Measurements from ENCODE around the gene KLHL5. TPM values are rescaled to one million over a fixed set of nuclear protein-coding genes. Genes with fewer than 3 reads are reported as not detected.

The KLHL5 gene
- total RNA-seq, 4 donors from 2014 or later, result 5.1 to 13.2 (median 8.3) TPM

DNA sequence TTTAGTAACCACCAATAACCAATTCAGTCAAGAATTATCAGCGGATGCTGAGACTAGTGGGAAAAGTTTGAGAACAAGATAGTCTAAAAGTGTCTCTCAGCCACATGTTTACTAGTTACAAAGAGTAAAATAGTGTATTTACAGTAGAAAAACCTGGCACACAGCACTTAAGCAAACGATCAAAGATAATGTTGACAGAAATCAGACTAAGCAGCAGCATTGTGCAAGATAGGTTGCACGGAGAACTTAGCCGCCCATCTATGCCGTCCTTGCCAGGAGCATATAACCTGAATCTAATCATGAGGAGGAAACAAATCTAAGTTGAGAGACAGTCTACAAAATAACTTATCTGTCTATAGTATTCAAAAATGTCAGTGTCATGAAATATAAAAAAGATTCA is 35.3 kb downstream of the KLHL5 start:
- Histone ChIP-seq H3K27ac (no peak overlapping the region), H3K27me3 (no peaks in the 10 kb centered on the region), H3K4me1 (no peaks in the 10 kb centered on the region), H3K36me3 (no peaks in the 10 kb centered on the region), H3K4me3 (no peak overlapping the region), H3K9me3 (no peaks in the 10 kb centered on the region)
- DNase-seq (ENCODE audit: low spot score in 2 of 2), result no peak
- 76% methylated on average over 5 of the region's 5 CpGs for WGBS
- TF ChIP-seq POLR2AphosphoS5 (IDR thresholded peaks at IDR 0.05), result no peak
- TF ChIP-seq EP300 (IDR thresholded peaks at IDR 0.05), result no peak
- TF ChIP-seq, protein P1, sequence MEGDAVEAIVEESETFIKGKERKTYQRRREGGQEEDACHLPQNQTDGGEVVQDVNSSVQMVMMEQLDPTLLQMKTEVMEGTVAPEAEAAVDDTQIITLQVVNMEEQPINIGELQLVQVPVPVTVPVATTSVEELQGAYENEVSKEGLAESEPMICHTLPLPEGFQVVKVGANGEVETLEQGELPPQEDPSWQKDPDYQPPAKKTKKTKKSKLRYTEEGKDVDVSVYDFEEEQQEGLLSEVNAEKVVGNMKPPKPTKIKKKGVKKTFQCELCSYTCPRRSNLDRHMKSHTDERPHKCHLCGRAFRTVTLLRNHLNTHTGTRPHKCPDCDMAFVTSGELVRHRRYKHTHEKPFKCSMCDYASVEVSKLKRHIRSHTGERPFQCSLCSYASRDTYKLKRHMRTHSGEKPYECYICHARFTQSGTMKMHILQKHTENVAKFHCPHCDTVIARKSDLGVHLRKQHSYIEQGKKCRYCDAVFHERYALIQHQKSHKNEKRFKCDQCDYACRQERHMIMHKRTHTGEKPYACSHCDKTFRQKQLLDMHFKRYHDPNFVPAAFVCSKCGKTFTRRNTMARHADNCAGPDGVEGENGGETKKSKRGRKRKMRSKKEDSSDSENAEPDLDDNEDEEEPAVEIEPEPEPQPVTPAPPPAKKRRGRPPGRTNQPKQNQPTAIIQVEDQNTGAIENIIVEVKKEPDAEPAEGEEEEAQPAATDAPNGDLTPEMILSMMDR (IDR thresholded peaks at IDR 0.05), result no peak
- TF ChIP-seq POLR2A (IDR thresholded peaks at IDR 0.05), result no peak

DNA sequence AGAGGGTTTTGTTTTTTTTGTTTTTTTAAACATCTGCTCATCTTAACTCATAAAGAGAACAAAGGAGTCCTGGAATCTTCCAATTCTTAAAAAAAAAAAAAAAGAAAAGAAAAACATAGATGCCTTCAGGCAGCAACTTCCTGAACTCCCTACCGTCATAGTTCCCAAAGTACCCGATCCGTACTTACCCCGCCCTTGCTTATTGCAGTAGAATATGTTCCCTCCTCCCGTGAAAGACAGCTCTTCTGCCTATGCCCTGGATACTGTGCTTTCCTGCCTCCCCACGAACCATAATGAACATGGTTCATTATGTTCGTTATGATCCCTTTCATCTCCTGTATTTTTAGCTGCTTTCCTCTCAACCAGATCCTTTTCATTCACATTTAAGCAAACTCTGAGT is 40.3 kb downstream of the KLHL5 start:
- Histone ChIP-seq H3K4me1 (no peaks in the 10 kb centered on the region), H3K4me3 (no peak overlapping the region), H3K27me3 (no peaks in the 10 kb centered on the region), H3K9me3 (no peaks in the 10 kb centered on the region), H3K27ac (no peak overlapping the region), H3K36me3 (peaks cover 4% of the 10 kb centered on the region)
- no peak for DNase-seq (ENCODE audit: low spot score in 2 of 2)
- TF ChIP-seq POLR2A (IDR thresholded peaks at IDR 0.05) (no peak), POLR2AphosphoS5 (IDR thresholded peaks at IDR 0.05) (no peak), EP300 (IDR thresholded peaks at IDR 0.05) (no peak)
- TF ChIP-seq, protein P1 (IDR thresholded peaks at IDR 0.05), result no peak
- 62% methylated on average over 7 of the region's 7 CpGs for WGBS

DNA sequence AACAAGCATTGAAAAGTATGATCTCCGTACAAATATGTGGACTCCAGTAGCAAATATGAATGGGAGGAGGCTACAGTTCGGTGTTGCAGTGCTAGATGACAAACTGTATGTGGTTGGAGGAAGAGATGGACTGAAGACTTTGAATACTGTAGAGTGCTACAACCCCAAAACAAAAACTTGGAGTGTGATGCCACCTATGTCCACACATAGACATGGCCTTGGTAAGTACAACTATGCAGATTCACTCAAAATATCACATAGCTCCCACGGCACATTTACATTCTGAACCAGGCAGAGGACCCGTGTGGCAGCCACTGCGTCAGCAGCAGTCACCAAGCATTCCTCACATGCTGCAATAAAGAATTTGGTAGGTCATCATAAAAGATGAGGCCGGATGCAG is 41.3 kb downstream of the KLHL5 start:
- TF ChIP-seq EP300 (IDR thresholded peaks at IDR 0.05) (no peak), POLR2AphosphoS5 (IDR thresholded peaks at IDR 0.05) (no peak), POLR2A (IDR thresholded peaks at IDR 0.05) (no peak)
- TF ChIP-seq, protein P1 (IDR thresholded peaks at IDR 0.05), result no peak
- H3K4me3 ChIP-seq, result no peak overlapping the region
- no peaks in the 10 kb centered on the region for H3K4me1 ChIP-seq
- 94% methylated on average over 6 of the region's 6 CpGs for WGBS
- peaks cover 4% of the 10 kb centered on the region for H3K36me3 ChIP-seq
- no peaks in the 10 kb centered on the region for H3K27me3 ChIP-seq
- no peaks in the 10 kb centered on the region for H3K9me3 ChIP-seq
- no peak overlapping the region for H3K27ac ChIP-seq
- DNase-seq (ENCODE audit: low spot score in 2 of 2), result no peak

DNA sequence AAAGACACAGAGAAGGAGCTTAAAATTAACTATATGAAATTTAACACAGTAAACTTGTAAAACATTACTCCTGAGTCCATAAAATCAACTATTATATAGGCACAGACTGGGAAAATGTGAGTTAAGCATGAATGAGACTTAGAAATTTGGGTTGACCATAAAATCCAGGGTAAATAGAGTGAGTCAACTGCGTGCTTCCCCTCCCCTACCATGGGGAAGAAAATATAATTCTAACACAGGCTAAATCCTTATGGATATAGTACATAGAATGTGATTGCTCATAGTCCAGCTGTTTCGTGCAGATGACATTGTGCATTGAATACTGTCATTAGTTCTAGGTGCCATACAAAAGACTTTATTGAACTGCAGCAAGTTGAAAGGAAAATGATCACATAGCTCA is 42.2 kb downstream of the KLHL5 start:
- Histone ChIP-seq H3K4me3 (no peak overlapping the region), H3K27ac (no peak overlapping the region), H3K9me3 (no peaks in the 10 kb centered on the region), H3K27me3 (no peaks in the 10 kb centered on the region), H3K4me1 (no peaks in the 10 kb centered on the region), H3K36me3 (peaks cover 4% of the 10 kb centered on the region)
- 91% methylated on average over 2 of the region's 2 CpGs for WGBS
- DNase-seq (ENCODE audit: low spot score in 2 of 2), result no peak
- TF ChIP-seq EP300 (IDR thresholded peaks at IDR 0.05) (no peak), POLR2AphosphoS5 (IDR thresholded peaks at IDR 0.05) (no peak), POLR2A (IDR thresholded peaks at IDR 0.05) (no peak)
- TF ChIP-seq, protein P1 (IDR thresholded peaks at IDR 0.05), result no peak

DNA sequence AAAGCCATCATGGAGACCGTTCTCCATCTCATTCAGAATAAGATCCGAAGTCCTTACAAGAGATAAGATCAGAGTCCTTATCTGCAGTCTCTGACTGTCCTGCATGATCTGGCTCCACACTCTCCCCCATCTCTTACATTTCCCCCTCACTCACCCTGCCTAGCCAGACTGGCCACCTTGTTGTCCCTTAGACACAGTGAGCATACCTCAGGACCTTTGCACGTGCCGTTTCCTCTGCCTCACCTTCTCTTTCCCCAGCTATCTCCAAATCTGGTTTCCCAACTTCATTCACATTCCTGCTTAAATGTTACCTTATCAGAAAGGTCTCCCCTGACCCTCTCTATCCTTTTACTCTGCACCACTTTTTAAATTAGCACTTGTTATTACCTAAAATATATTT is 44.0 kb downstream of the KLHL5 start:
- Histone ChIP-seq H3K36me3 (peaks cover 4% of the 10 kb centered on the region), H3K4me3 (no peak overlapping the region), H3K27me3 (no peaks in the 10 kb centered on the region), H3K4me1 (no peaks in the 10 kb centered on the region), H3K9me3 (no peaks in the 10 kb centered on the region), H3K27ac (no peak overlapping the region)
- DNase-seq (ENCODE audit: low spot score in 2 of 2), result no peak
- TF ChIP-seq POLR2A (IDR thresholded peaks at IDR 0.05), result no peak
- WGBS, result over 99% methylated on average over 4 of the region's 4 CpGs

GRCh38 chr4:39114436-39114835 is 52.4 kb downstream of the KLHL5 start:
- Histone ChIP-seq H3K27ac (no peak overlapping the region), H3K4me1 (no peaks in the 10 kb centered on the region), H3K4me3 (no peak overlapping the region), H3K9me3 (no peaks in the 10 kb centered on the region), H3K36me3 (peaks cover 33% of the 10 kb centered on the region), H3K27me3 (no peaks in the 10 kb centered on the region)
- 68% methylated on average over 2 of the region's 2 CpGs for WGBS
- TF ChIP-seq EP300 (IDR thresholded peaks at IDR 0.05) (no peak), POLR2AphosphoS5 (IDR thresholded peaks at IDR 0.05) (no peak), POLR2A (IDR thresholded peaks at IDR 0.05) (no peak)
- TF ChIP-seq, protein P1 (IDR thresholded peaks at IDR 0.05), result no peak
- DNase-seq (ENCODE audit: low spot score in 2 of 2), result no peak
